ENCODE data around the gene RXRA.

The RXRA gene

DNA sequence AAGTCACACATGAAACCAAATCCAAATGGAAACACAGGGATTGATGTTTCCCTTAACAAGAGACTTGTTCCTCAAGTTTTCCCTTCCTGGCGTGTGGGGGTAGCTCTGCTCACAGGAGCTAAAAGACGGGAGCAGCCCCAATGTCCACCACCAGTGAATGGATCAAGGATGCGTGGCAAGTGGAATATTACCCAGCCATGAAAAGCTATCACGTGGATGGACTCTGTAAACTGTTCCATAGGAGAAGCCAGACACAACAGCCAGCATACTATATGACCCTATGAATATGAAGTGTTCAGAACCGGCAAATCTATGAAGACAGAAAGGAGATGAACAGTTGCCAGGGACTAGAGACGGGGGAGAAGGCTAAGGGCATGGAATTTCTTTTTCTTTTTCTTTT, 28.3 kb upstream of the RXRA start:
- no peak overlapping the region for H3K4me3 ChIP-seq
- TF ChIP-seq CTCF (IDR thresholded peaks at IDR 0.05), result no peak
- DNase-seq (ENCODE audit: low spot score), result no peak

DNA sequence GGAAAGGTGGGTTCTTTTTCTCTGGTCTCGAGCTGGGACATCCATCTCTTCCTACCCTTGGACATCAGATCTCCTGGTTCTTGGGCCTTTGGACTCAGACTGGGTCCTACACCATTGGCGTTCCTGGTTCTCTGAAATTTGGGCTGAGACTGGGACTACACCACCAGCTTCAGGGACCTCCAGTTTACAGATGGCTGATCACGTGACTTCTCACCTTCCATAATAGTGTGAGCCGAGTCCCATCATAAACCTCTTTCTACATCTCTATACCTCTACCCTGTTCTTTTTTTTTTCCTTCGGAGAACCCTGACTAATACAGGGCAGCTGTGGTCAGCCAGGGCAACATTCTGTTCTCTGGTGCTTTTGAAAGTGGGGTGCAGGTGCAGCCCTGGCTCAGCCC, 27.2 kb upstream of the RXRA start:
- DNase-seq (ENCODE audit: low spot score), result no peak
- Histone ChIP-seq H3K4me3 (no peak overlapping the region), H3K27ac (no peak overlapping the region)
- TF ChIP-seq CTCF (IDR thresholded peaks at IDR 0.05), result no peak

More for the DNA sequence above, 28.3 kb upstream of the RXRA start:
- H3K27ac ChIP-seq, result no peak overlapping the region

- TF ChIP-seq CTCF (IDR thresholded peaks at IDR 0.05), result no peak
- no peak for DNase-seq (ENCODE audit: low spot score)
- H3K4me3 ChIP-seq, result no peak overlapping the region
- H3K27ac ChIP-seq, result no peak overlapping the region
These were observed 26.4 kb upstream of the RXRA start for GRCh38 chr9:134299883-134300282.

- TF ChIP-seq CTCF (IDR thresholded peaks at IDR 0.05), result no peak
- no peak overlapping the region for H3K4me3 ChIP-seq
- H3K27ac ChIP-seq, result no peak overlapping the region
- no peak for DNase-seq (ENCODE audit: low spot score)
These were observed 24.7 kb upstream of the RXRA start for GRCh38 chr9:134301387-134302129.

DNA sequence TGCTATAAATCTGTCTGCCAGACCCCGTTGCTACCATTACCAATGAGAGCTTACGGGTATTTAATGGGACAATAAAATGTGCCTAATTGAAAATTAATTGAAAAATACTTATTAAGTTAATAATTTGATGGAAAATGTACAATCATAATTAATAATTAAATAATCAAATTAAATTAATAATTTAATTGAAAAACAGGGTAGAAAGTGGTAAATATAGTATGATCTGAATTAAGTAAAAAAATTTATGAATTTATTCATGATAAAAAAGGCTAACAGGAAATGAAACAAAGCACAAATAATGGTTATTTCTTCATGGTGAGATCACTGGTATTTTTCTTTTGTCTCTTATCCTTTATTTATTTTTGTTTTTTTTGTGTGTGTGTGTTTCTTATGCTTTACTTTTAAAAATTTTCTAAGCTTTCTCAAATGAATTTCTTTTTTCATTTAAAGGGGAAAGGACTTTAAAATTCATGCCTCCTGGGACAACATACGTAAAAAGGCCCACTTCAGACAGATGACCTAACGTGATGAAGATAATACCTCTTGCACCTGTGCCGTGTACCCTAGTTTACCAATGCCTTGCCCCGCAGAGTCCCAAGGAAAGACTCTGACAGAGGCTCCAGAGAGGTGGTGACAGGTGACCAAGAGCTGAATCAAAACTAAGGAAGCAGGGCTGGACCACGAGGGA, 24.0 kb upstream of the RXRA start:
- Histone ChIP-seq H3K4me3 (no peak overlapping the region), H3K27ac (no peak overlapping the region)
- no peak for DNase-seq (ENCODE audit: low spot score)
- TF ChIP-seq CTCF (IDR thresholded peaks at IDR 0.05), result no peak

GRCh38 chr9:134303601-134304000, 22.7 kb upstream of the RXRA start:
- no peak overlapping the region for H3K4me3 ChIP-seq
- no peak overlapping the region for H3K27ac ChIP-seq
- TF ChIP-seq CTCF (IDR thresholded peaks at IDR 0.05), result no peak
- DNase-seq (ENCODE audit: low spot score), result no peak

DNA sequence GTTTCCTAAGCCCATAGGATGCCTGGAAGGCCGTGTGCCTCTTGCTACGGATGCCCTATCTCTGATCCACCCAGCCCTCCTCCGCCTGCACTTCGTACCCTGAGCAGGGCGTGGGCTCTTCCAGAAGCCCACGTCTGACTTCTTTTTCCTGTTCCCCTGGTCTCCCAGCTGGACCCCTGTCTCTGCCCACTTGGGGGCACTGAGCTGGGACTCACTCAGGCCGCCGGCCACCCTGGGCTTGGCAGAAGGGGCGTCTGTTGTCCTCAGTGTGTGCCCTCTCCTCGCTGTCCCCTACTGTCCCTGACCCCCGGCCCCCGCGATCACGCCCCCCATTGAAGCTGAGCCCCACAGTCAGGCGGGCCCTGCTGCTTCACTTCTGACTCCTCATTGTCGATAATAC, 22.0 kb upstream of the RXRA start:
- Histone ChIP-seq H3K4me3 (no peak overlapping the region), H3K27ac (no peak overlapping the region)
- no peak for TF ChIP-seq CTCF (IDR thresholded peaks at IDR 0.05)
- no peak for DNase-seq (ENCODE audit: low spot score)

Data from coronary artery (tissue), 2 donors.